Cardiac fibroblast (primary cell): ENCODE results near the gene TGM4.
A peak's percentile ranks its signal among the peaks of the same experiment; 100 is the strongest.

Experiments
- DNase-seq, 2 donors: peaks; one replicate each; pipeline versions ENCODE4 v3.0.0 to v3.0.0-alpha.2; 2010; ENCODE audit warnings: low read depth in 2 of 2
- H3K4me3 ChIP-seq, 2 donors: replicated peaks in 1 of 2; 1 replicate in 1 of 2; 2 replicates in 1 of 2; pipeline ENCODE4 v1.5.1; 2011; ENCODE audit warnings: low read depth in 2 of 2, low read length in 2 of 2, mild to moderate bottlenecking in 2 of 2, moderate library complexity in 1 of 2
- TF ChIP-seq, protein P1 (sequence below): IDR thresholded peaks from one replicate; pipeline ENCODE4 v1.5.1; 2011; ENCODE audit warnings: low read depth, mild to moderate bottlenecking, low read length, inconsistent platforms

TGM4 gene

DNA sequence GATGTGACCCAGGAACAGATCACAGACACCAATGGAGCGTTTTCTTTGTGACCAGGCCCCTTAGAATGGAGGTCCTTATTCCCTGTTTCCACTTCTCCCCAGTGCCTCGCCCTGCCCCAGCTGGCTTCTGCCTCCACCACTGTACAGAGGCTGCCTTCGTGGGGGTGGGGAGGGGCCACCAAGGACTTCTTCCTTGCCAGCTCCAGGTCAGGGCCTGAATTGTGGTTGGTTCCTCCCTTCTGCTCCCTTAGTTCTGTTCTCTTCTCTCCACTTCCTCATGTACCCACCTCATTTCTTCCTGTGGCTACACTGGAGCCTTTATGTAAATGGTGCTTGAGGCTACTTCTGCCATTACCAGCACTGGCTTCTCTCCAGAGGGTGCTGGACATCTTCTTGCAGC is 16.4 kb downstream of the TGM4 start:
- H3K4me3 ChIP-seq = no peak overlapping the region
- TF ChIP-seq, protein P1, sequence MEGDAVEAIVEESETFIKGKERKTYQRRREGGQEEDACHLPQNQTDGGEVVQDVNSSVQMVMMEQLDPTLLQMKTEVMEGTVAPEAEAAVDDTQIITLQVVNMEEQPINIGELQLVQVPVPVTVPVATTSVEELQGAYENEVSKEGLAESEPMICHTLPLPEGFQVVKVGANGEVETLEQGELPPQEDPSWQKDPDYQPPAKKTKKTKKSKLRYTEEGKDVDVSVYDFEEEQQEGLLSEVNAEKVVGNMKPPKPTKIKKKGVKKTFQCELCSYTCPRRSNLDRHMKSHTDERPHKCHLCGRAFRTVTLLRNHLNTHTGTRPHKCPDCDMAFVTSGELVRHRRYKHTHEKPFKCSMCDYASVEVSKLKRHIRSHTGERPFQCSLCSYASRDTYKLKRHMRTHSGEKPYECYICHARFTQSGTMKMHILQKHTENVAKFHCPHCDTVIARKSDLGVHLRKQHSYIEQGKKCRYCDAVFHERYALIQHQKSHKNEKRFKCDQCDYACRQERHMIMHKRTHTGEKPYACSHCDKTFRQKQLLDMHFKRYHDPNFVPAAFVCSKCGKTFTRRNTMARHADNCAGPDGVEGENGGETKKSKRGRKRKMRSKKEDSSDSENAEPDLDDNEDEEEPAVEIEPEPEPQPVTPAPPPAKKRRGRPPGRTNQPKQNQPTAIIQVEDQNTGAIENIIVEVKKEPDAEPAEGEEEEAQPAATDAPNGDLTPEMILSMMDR = no peak
- no peak for DNase-seq

DNA sequence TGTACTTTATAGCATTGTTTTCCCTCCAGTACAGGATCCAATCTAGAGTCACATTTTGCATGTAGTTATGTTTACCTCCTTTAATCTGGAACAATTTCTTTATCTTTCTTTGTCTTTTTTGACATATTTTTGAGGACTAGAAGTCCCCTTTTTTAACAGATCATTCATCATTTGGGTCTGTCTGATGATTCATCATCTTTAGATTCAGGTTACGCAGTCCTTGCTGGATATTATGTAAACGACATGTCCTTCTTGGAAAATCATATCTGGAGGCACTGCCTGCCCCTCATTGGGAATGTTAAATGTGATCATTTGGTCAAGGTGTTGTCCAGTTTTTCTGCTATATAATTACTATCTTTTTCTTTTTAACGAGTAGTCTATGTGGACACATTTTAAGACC is 18.3 kb downstream of the TGM4 start:
- peak; percentile 31 to 81 for DNase-seq
- TF ChIP-seq, protein P1 = no peak
- H3K4me3 ChIP-seq = no peak overlapping the region

GRCh38 chr3:44893097-44893496 is 18.7 kb downstream of the TGM4 start:
- peak; percentile 56 to 92 for DNase-seq
- no peak overlapping the region for H3K4me3 ChIP-seq
- TF ChIP-seq, protein P1 = no peak

- H3K4me3 ChIP-seq = no peak overlapping the region
- TF ChIP-seq, protein P1 = no peak
- DNase-seq = peak; percentile 30
Measured at GRCh38 chr3:44894485-44894884, 20.1 kb downstream of the TGM4 start.

- H3K4me3 ChIP-seq = no peak overlapping the region
- DNase-seq = no peak
- TF ChIP-seq, protein P1 = no peak
Measured at GRCh38 chr3:44896440-44896839, 22.0 kb downstream of the TGM4 start.

DNA sequence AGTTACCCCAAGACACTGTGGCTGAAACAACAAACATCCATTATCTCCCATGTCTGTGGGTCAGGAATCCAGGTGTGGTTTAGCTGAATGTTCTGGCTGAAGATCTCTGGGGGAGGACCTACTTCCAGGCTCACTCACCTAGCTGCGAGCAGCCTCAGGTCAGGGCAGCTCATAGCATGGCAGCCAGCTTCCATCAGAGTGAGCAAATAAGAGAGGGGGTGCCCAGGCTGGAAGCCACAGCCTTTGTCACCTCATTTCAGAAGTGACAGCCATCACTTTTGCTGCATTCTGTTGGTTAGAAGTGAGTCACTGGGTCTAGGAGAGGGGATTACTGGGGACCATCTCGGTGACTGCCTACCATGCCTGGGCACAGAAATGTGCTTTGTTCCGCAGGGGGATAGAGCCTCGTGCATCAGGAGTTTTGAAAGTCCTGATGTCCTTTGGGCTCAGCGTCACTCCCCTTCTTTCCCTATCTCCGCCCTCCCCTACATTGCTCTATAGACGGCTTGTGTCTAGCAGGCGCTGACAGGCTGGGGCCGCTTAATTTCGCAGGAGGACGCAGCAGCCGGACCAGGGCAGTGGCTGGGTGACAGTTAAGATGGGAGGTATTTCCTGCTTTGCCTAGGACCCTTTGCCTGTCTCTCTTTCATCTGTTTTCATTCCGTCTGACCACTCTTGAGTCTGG is 25.4 kb downstream of the TGM4 start:
- DNase-seq = no peak
- TF ChIP-seq, protein P1 = no peak
- H3K4me3 ChIP-seq = no peak overlapping the region

DNA sequence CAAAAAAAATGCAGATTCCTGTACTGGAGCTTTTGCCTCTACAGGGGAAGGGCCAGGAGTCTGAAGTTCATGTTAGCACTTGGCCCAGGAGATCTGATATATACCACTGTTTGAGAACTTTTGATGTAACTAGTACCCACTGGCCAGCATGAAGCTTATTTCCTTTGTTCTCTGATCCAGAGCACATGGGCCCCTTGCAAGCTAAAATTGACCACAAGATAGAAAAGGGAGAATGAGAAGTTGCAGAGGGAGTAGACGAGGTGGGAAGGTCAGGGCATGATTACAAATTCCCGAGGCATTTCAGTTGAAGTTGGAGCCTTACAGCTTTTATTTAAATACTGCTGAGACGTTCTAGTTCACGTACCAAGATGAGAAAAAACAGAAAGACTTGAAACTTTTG is 28.2 kb downstream of the TGM4 start:
- no peak overlapping the region for H3K4me3 ChIP-seq
- DNase-seq = no peak
- TF ChIP-seq, protein P1 = no peak
